DOHH2 (cell line): ENCODE data around the gene KIAA0040.

ENCODE experiments used
- H3F3A ChIP-seq: fragments of 200-600 bp; sonication (generic), shearing (Covaris generic); 2 replicates; pipeline ENCODE4 v1.6.0; 2016; ENCODE audit warnings: antibody characterized with exemption, mild to moderate bottlenecking; ENCODE audit not compliant: control insufficient read depth, insufficient read depth
- H3K27ac ChIP-seq: fragments of 200-600 bp; sonication (generic); 2 replicates; pipeline ENCODE4 v1.5.1; 2014; ENCODE audit warnings: low read depth, mild to moderate bottlenecking, low read length, moderate library complexity
- H3K27me3 ChIP-seq: fragments of 200-600 bp; sonication (generic); 2 replicates; pipeline ENCODE4 v1.6.1; 2014; ENCODE audit warnings: mild to moderate bottlenecking, low read length, mixed read lengths; ENCODE audit not compliant: control insufficient read depth
- H3K36me3 ChIP-seq: fragments of 200-600 bp; sonication (generic); 2 replicates; pipeline ENCODE4 v1.6.1; 2014; ENCODE audit warnings: mild to moderate bottlenecking, low read length, moderate library complexity, mixed read lengths; ENCODE audit not compliant: control insufficient read depth
- H3K4me1 ChIP-seq: fragments of 200-600 bp; sonication (generic); 2 replicates; pipeline ENCODE4 v1.6.1; 2014; ENCODE audit warnings: mild to moderate bottlenecking, low read length, mixed read lengths; ENCODE audit not compliant: control insufficient read depth
- H3K4me2 ChIP-seq: fragments of 200-600 bp; sonication (generic); 2 replicates; pipeline ENCODE4 v1.6.0; 2014; ENCODE audit warnings: mild to moderate bottlenecking, low read length, moderate library complexity
- H3K4me3 ChIP-seq: fragments of 200-600 bp; sonication (generic); 2 replicates; pipeline ENCODE4 v1.5.1; 2014; ENCODE audit warnings: mild to moderate bottlenecking, low read length, mixed read lengths
- H3K79me2 ChIP-seq: fragments of 200-600 bp; sonication (generic); 2 replicates; pipeline ENCODE4 v1.6.1; 2014; ENCODE audit warnings: mild to moderate bottlenecking, low read length, mixed read lengths; ENCODE audit not compliant: control insufficient read depth
- H3K9me2 ChIP-seq: fragments of 200-600 bp; sonication (generic); replicated peaks from 2 replicates; pipeline ENCODE4 v1.6.1; 2014; ENCODE audit warnings: mild to moderate bottlenecking, low read length, mixed read lengths; ENCODE audit not compliant: control insufficient read depth
- H3K9me3 ChIP-seq: fragments of 200-600 bp; sonication (generic); 2 replicates; pipeline ENCODE4 v1.6.1; 2014; ENCODE audit warnings: antibody characterized with exemption, low read length, mixed read lengths; ENCODE audit not compliant: control insufficient read depth, insufficient read depth
- H4K20me1 ChIP-seq: fragments of 200-600 bp; sonication (generic); 2 replicates; pipeline ENCODE4 v1.6.0; 2014; ENCODE audit warnings: low read depth, mild to moderate bottlenecking, antibody characterized with exemption, low read length, moderate library complexity; ENCODE audit not compliant: control insufficient read depth, insufficient read depth
- EZH2phosphoT487 ChIP-seq: fragments of 200-600 bp; sonication (generic); IDR thresholded peaks from 2 replicates; pipeline ENCODE4 v1.6.1; 2017; ENCODE audit warnings: borderline replicate concordance, mild to moderate bottlenecking, antibody characterized with exemption, low read length, moderate library complexity, mixed read lengths
- TF ChIP-seq, protein P1 (sequence below): fragments of 200-600 bp; sonication (generic); IDR thresholded peaks from one replicate; pipeline ENCODE4 v1.5.1; 2014; ENCODE audit warnings: antibody characterized with exemption, mild to moderate bottlenecking, low read depth, low read length; ENCODE audit not compliant: poor library complexity, severe bottlenecking

The KIAA0040 gene

DNA sequence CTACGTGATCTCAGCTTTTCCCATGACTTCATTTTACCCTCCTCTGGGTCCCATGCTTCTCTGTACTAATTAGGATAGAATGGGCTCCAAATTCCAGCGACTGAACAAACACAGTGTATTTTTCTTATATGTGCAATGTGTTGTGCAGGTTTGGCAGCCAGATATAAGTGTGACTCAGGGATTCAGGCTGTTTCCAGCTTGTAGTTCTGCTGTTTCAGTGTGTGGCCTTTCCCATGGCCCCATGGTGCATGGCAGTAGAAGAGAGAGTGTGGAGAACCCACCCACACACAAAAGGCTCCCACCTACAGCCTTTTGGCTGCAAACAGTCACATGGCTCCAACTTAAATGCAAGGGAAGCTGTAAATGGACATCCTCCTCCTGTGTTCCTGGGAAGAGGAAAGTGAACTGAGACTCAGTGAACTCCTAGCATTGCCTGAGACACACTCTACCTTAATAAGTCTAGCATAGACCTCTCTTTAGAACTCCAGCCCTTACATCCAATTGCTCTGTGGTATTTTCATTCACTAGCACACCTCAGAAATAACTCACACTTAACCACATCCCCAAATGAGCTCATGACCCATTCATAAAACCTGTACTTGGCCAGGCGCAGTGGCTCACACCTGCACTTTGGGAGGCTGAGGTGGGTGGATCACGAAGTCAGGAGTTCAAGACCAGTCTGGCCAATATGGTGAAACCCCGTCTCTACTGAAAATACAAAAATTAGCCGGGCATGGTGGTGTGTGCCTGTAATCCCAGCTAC is 58.7 kb downstream of the KIAA0040 start:
- Histone ChIP-seq H4K20me1 (no peaks in the 10 kb centered on the region), H3F3A (no peaks in the 10 kb centered on the region), H3K4me1 (peaks cover 16% of the 10 kb centered on the region), H3K27me3 (peaks cover 63% of the 10 kb centered on the region), H3K36me3 (no peaks in the 10 kb centered on the region), H3K4me3 (no peak overlapping the region), H3K9me3 (no peaks in the 10 kb centered on the region), H3K9me2 (no peaks in the 10 kb centered on the region), H3K4me2 (no peak overlapping the region), H3K79me2 (no peaks in the 10 kb centered on the region), H3K27ac (no peak overlapping the region)
- TF ChIP-seq, protein P1, sequence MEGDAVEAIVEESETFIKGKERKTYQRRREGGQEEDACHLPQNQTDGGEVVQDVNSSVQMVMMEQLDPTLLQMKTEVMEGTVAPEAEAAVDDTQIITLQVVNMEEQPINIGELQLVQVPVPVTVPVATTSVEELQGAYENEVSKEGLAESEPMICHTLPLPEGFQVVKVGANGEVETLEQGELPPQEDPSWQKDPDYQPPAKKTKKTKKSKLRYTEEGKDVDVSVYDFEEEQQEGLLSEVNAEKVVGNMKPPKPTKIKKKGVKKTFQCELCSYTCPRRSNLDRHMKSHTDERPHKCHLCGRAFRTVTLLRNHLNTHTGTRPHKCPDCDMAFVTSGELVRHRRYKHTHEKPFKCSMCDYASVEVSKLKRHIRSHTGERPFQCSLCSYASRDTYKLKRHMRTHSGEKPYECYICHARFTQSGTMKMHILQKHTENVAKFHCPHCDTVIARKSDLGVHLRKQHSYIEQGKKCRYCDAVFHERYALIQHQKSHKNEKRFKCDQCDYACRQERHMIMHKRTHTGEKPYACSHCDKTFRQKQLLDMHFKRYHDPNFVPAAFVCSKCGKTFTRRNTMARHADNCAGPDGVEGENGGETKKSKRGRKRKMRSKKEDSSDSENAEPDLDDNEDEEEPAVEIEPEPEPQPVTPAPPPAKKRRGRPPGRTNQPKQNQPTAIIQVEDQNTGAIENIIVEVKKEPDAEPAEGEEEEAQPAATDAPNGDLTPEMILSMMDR = no peak

DNA sequence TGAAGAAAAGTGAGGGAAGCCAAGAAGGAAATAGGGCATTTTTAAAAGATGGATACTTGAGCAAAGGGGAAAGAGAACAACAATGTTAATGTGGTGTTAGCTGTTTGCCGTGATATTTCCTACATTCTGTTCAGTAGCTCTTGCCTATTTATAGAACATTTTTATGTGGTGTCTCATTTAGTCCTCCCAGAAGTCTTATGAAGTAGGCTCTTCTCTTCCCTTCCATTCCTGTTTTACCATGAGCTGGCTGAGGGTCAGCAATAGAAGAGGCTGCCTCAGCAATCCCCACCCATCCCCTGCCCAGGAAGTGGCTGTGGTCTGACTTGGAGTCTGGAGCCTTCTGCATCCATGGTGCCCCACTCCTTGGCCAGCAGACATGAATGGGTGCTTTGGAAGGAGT is 60.1 kb downstream of the KIAA0040 start:
- Histone ChIP-seq H3K27me3 (peaks cover 50% of the 10 kb centered on the region), H4K20me1 (no peaks in the 10 kb centered on the region), H3K27ac (no peak overlapping the region), H3F3A (no peaks in the 10 kb centered on the region), H3K4me2 (no peak overlapping the region), H3K4me3 (no peak overlapping the region), H3K36me3 (no peaks in the 10 kb centered on the region), H3K9me3 (no peaks in the 10 kb centered on the region), H3K9me2 (no peaks in the 10 kb centered on the region), H3K79me2 (no peaks in the 10 kb centered on the region), H3K4me1 (peaks cover 16% of the 10 kb centered on the region)
- TF ChIP-seq, protein P1 = no peak
- no peak for TF ChIP-seq EZH2phosphoT487

DNA sequence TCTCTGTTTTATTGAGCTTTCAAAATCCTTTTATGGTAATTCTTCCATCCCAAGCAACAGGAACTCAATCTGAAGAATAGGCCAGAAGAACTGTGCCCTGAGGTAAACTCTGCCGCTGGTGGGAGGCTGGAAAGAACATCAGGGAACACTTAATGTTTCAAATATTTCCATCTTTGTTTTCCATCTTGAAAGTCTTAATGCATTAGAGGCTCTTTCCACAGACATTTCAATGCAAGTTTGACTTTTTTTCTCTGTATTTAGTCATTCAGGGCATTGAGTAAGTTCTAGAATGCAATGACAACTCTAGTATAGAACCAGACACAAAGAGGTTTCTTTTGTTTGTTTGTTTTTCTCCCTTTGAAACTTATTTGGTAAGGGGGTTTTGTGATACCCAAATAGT is 61.5 kb downstream of the KIAA0040 start:
- H3F3A ChIP-seq = no peaks in the 10 kb centered on the region
- no peaks in the 10 kb centered on the region for H3K79me2 ChIP-seq
- no peaks in the 10 kb centered on the region for H3K9me2 ChIP-seq
- H3K36me3 ChIP-seq = no peaks in the 10 kb centered on the region
- peaks cover 16% of the 10 kb centered on the region for H3K4me1 ChIP-seq
- H3K9me3 ChIP-seq = no peaks in the 10 kb centered on the region
- H4K20me1 ChIP-seq = no peaks in the 10 kb centered on the region
- 0 out of 2 replicates have a peak overlapping the region, but pooled peaks have one; percentile 25 for H3K4me3 ChIP-seq
- peak overlapping the region; percentile 41 for H3K4me2 ChIP-seq
- TF ChIP-seq, protein P1 = no peak
- TF ChIP-seq EZH2phosphoT487 = no peak
- no peak overlapping the region for H3K27ac ChIP-seq
- peaks cover 38% of the 10 kb centered on the region for H3K27me3 ChIP-seq
